ENCODE measurements around the gene EIF1. TPM values are rescaled to one million over a fixed set of nuclear protein-coding genes. Genes with fewer than 3 reads are reported as not detected.

The EIF1 gene
- total and polyA plus RNA-seq, 4 donors, result 56.5 to 755 (median 159) TPM

- Histone ChIP-seq H3K4me1 (ENCODE audit: control insufficient read depth in 4 of 4, insufficient read depth in 4 of 4, low read length in 3 of 4) (peaks cover 4 to 16% (median 9%) of the 10 kb centered on the region in 4 donors), H3K4me3 (ENCODE audit: low read depth in 1 of 3, low read length in 3 of 3) (no peak overlapping the region), H3K27ac (ENCODE audit: low read depth in 1 of 2, low read length in 2 of 2) (no peak overlapping the region), H3K27me3 (ENCODE audit: control insufficient read depth in 4 of 4, insufficient read depth in 4 of 4, low read length in 3 of 4) (peaks cover 0 to 5% (median 0%) of the 10 kb centered on the region in 4 donors), H3K36me3 (ENCODE audit: control insufficient read depth in 4 of 4, insufficient read depth in 3 of 4, low read depth in 1 of 4, low read length in 3 of 4) (no peaks in the 10 kb centered on the region), H3K9me3 (ENCODE audit: control insufficient read depth in 4 of 4, low read length in 3 of 4) (no peaks in the 10 kb centered on the region), H3K9ac (ENCODE audit: low read depth in 1 of 2, low read length in 2 of 2) (no peak overlapping the region)
- TF ChIP-seq HNF4G (IDR thresholded peaks at IDR 0.05) (no peak), MAX (IDR thresholded peaks at IDR 0.05) (no peak), ZBTB33 (IDR thresholded peaks at IDR 0.05) (no peak), YY1 (IDR thresholded peaks at IDR 0.05) (no peak), RAD21 (IDR thresholded peaks at IDR 0.05) (no peak), REST (IDR thresholded peaks at IDR 0.05) (no peak)
- DNase-seq (ENCODE audit: low spot score), result no peak
- 68% methylated on average over 17 of the region's 17 CpGs for WGBS
These were observed 48.4 kb downstream of the EIF1 start for GRCh38 chr17:41736983-41737679.

GRCh38 chr17:41737680-41738023 is 49.0 kb downstream of the EIF1 start:
- H3K4me1 ChIP-seq (ENCODE audit: control insufficient read depth in 4 of 4, insufficient read depth in 4 of 4, low read length in 3 of 4), result peaks cover 4 to 16% (median 9%) of the 10 kb centered on the region in 4 donors
- no peaks in the 10 kb centered on the region for H3K9me3 ChIP-seq (ENCODE audit: control insufficient read depth in 4 of 4, low read length in 3 of 4)
- H3K36me3 ChIP-seq (ENCODE audit: control insufficient read depth in 4 of 4, insufficient read depth in 3 of 4, low read depth in 1 of 4, low read length in 3 of 4), result no peaks in the 10 kb centered on the region
- H3K27ac ChIP-seq (ENCODE audit: low read depth in 1 of 2, low read length in 2 of 2), result no peak overlapping the region
- peaks cover 0 to 5% (median 0%) of the 10 kb centered on the region in 4 donors for H3K27me3 ChIP-seq (ENCODE audit: control insufficient read depth in 4 of 4, insufficient read depth in 4 of 4, low read length in 3 of 4)
- DNase-seq (ENCODE audit: low spot score), result no peak
- no peak overlapping the region for H3K9ac ChIP-seq (ENCODE audit: low read depth in 1 of 2, low read length in 2 of 2)
- 35% methylated on average over 5 of the region's 5 CpGs for WGBS
- no peak overlapping the region for H3K4me3 ChIP-seq (ENCODE audit: low read depth in 1 of 3, low read length in 3 of 3)
- no peak for TF ChIP-seq CTCF (IDR thresholded peaks at IDR 0.05; ENCODE audit: low read depth, low read length, missing input control)
- no peak for TF ChIP-seq FOXA1 (IDR thresholded peaks at IDR 0.05)
- no peak for TF ChIP-seq JUND (IDR thresholded peaks at IDR 0.05)
- TF ChIP-seq RAD21 (IDR thresholded peaks at IDR 0.05), result no peak
- no peak for TF ChIP-seq REST (IDR thresholded peaks at IDR 0.05)
- TF ChIP-seq ATF3 (IDR thresholded peaks at IDR 0.05), result no peak
- no peak for TF ChIP-seq ZBTB33 (IDR thresholded peaks at IDR 0.05)
- no peak for TF ChIP-seq RXRA (IDR thresholded peaks at IDR 0.05)
- no peak for TF ChIP-seq GABPA (IDR thresholded peaks at IDR 0.05 in 1 of 2, conservative IDR thresholded peaks at IDR 0.05 in 1 of 2)
- TF ChIP-seq SP1 (IDR thresholded peaks at IDR 0.05), result no peak
- TF ChIP-seq TAF1 (conservative IDR thresholded peaks at IDR 0.05), result no peak
- TF ChIP-seq HNF4A (conservative IDR thresholded peaks at IDR 0.05), result no peak
- no peak for TF ChIP-seq HNF4G (IDR thresholded peaks at IDR 0.05)
- TF ChIP-seq YY1 (IDR thresholded peaks at IDR 0.05), result no peak
- no peak for TF ChIP-seq MAX (IDR thresholded peaks at IDR 0.05)
- TF ChIP-seq NR2F2 (IDR thresholded peaks at IDR 0.05), result no peak
- no peak for TF ChIP-seq FOXA2 (IDR thresholded peaks at IDR 0.05)
